ENCODE data around the gene PNPLA7.

The PNPLA7 gene

GRCh38 chr9:137581361-137582285 is 31.4 kb upstream of the PNPLA7 start:
- Histone ChIP-seq H3K4me1 (no peaks in the 10 kb centered on the region), H3K9ac (no peak overlapping the region), H3K27ac (no peak overlapping the region), H3K79me2 (peaks cover 8% of the 10 kb centered on the region), H3K4me3 (ENCODE audit: low read depth, low read length) (no peak overlapping the region), H3K4me2 (ENCODE audit: low read length) (no peak overlapping the region), H3K9me3 (ENCODE audit: control insufficient read depth, low read length) (no peaks in the 10 kb centered on the region), H3K36me3 (ENCODE audit: control insufficient read depth, insufficient read depth, low read length) (no peaks in the 10 kb centered on the region), H3K27me3 (ENCODE audit: control insufficient read depth, insufficient read depth, low read length) (no peaks in the 10 kb centered on the region), H2AFZ (no peak overlapping the region)
- no peak for TF ChIP-seq CTCF (IDR thresholded peaks at IDR 0.05)

- Histone ChIP-seq H3K79me2 (peaks cover 8% of the 10 kb centered on the region), H3K9me3 (ENCODE audit: control insufficient read depth, low read length) (no peaks in the 10 kb centered on the region), H3K27me3 (ENCODE audit: control insufficient read depth, insufficient read depth, low read length) (no peaks in the 10 kb centered on the region), H3K4me2 (ENCODE audit: low read length) (no peak overlapping the region), H3K4me1 (no peaks in the 10 kb centered on the region), H2AFZ (no peak overlapping the region), H3K36me3 (ENCODE audit: control insufficient read depth, insufficient read depth, low read length) (no peaks in the 10 kb centered on the region), H3K9ac (no peak overlapping the region), H3K4me3 (ENCODE audit: low read depth, low read length) (no peak overlapping the region), H3K27ac (no peak overlapping the region)
- no peak for TF ChIP-seq CTCF (IDR thresholded peaks at IDR 0.05)
Measured at GRCh38 chr9:137580954-137581322, 30.7 kb upstream of the PNPLA7 start.

DNA sequence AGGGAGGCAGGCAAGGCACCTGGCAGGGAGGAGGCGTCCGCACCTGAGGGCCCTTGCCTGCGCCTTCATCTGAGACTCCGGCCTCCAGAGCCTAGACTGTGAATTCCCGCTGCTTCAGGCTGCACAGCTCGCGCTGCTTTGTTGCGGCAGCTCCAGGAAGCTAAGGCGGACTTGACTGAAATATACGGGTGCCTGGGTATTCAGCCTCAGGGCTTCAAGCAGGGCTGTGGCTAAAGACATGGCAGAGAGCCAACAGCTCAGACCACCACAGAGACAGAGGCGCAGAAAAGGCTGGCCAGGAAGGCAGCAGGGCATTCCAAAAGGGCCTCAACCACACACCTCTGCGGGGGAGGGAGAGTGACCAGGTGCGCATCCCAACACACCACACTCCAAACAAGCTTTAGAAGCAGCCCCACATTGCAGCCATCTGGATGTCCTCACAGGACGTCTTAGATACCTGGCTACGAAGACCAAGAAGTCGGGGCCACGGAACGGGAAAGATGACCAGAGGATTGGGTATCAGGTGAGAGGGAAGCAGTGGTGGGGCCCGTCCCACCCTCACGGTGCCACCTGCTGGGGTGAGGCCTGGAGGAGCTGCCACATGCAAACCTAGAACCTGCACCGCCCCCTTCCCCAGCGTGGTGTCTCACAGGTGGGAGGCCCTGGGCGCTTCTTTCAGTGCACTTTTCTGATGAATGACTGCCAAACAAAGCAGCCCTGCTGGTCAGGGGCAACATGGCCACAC is 30.2 kb upstream of the PNPLA7 start:
- no peak for TF ChIP-seq CTCF (IDR thresholded peaks at IDR 0.05)
- Histone ChIP-seq H3K27me3 (ENCODE audit: control insufficient read depth, insufficient read depth, low read length) (no peaks in the 10 kb centered on the region), H3K36me3 (ENCODE audit: control insufficient read depth, insufficient read depth, low read length) (no peaks in the 10 kb centered on the region), H3K27ac (no peak overlapping the region), H3K79me2 (peaks cover 8% of the 10 kb centered on the region), H3K4me3 (ENCODE audit: low read depth, low read length) (no peak overlapping the region), H3K4me2 (ENCODE audit: low read length) (no peak overlapping the region), H3K9me3 (ENCODE audit: control insufficient read depth, low read length) (no peaks in the 10 kb centered on the region), H3K9ac (no peak overlapping the region), H3K4me1 (no peaks in the 10 kb centered on the region), H2AFZ (no peak overlapping the region)

- no peaks in the 10 kb centered on the region for H3K27me3 ChIP-seq (ENCODE audit: control insufficient read depth, insufficient read depth, low read length)
- H2AFZ ChIP-seq: peak overlapping the region; percentile 84
- H3K36me3 ChIP-seq (ENCODE audit: control insufficient read depth, insufficient read depth, low read length): no peaks in the 10 kb centered on the region
- peaks cover 8% of the 10 kb centered on the region for H3K79me2 ChIP-seq
- no peak overlapping the region for H3K27ac ChIP-seq
- peak overlapping the region; percentile 71 for H3K4me2 ChIP-seq (ENCODE audit: low read length)
- H3K4me1 ChIP-seq: no peaks in the 10 kb centered on the region
- H3K4me3 ChIP-seq (ENCODE audit: low read depth, low read length): peak overlapping the region; percentile 93
- no peak for TF ChIP-seq CTCF (IDR thresholded peaks at IDR 0.05)
- no peaks in the 10 kb centered on the region for H3K9me3 ChIP-seq (ENCODE audit: control insufficient read depth, low read length)
- H3K9ac ChIP-seq: no peak overlapping the region
Measured at GRCh38 chr9:137579259-137579604, 29.0 kb upstream of the PNPLA7 start.

Data from parathyroid adenoma (tissue), 2 donors.